NCI-H526 (cell line): ENCODE data around the gene APLP2.
A peak's percentile ranks its signal among the peaks of the same experiment; 100 is the strongest.

Source experiments
- DNase-seq, 2 experiments: peaks; one replicate each; lab custom pipeline; 2025; lab: John Stamatoyannopoulos, UW

The APLP2 gene

GRCh38 chr11:130118636-130119387 is 49.1 kb downstream of the APLP2 start:
- no peak for DNase-seq

GRCh38 chr11:130120045-130120444 is 50.4 kb downstream of the APLP2 start:
- DNase-seq, result no peak

GRCh38 chr11:130121445-130121978 is 51.8 kb downstream of the APLP2 start:
- DNase-seq, result no peak

GRCh38 chr11:130122141-130122575 is 52.5 kb downstream of the APLP2 start:
- no peak for DNase-seq

- no peak for DNase-seq
These were observed 53.8 kb downstream of the APLP2 start for GRCh38 chr11:130123414-130124040.

GRCh38 chr11:130124096-130124495 is 54.4 kb downstream of the APLP2 start:
- no peak for DNase-seq

- no peak for DNase-seq
These were observed 55.9 kb downstream of the APLP2 start for GRCh38 chr11:130125638-130126037.

- no peak for DNase-seq
These were observed 56.8 kb downstream of the APLP2 start for GRCh38 chr11:130126516-130126915.

GRCh38 chr11:130127509-130127908 is 57.8 kb downstream of the APLP2 start:
- DNase-seq, result no peak

GRCh38 chr11:130128626-130129025 is 58.9 kb downstream of the APLP2 start:
- no peak for DNase-seq

GRCh38 chr11:130129922-130130321 is 60.2 kb downstream of the APLP2 start:
- no peak for DNase-seq

GRCh38 chr11:130131961-130132850 is 62.5 kb downstream of the APLP2 start:
- peak; percentile 75 to 92 for DNase-seq

- no peak for DNase-seq
These were observed 64.0 kb downstream of the APLP2 start for GRCh38 chr11:130133716-130134115.

GRCh38 chr11:130136107-130136506 is 66.4 kb downstream of the APLP2 start:
- no peak for DNase-seq

- no peak for DNase-seq
These were observed 68.3 kb downstream of the APLP2 start for GRCh38 chr11:130137999-130138398.

GRCh38 chr11:130139401-130139800 is 69.7 kb downstream of the APLP2 start:
- DNase-seq, result no peak

- DNase-seq, result no peak
These were observed 72.1 kb downstream of the APLP2 start for GRCh38 chr11:130141561-130142341.

- DNase-seq, result no peak
These were observed 74.4 kb downstream of the APLP2 start for GRCh38 chr11:130144141-130144540.

GRCh38 chr11:130144861-130145281 is 75.2 kb downstream of the APLP2 start:
- DNase-seq, result peak in 1 of 2 experiments; percentile 25

GRCh38 chr11:130145311-130145812 is 75.7 kb downstream of the APLP2 start:
- DNase-seq, result no peak
